Measurements from ENCODE around the gene PER3.

PER3 gene

DNA sequence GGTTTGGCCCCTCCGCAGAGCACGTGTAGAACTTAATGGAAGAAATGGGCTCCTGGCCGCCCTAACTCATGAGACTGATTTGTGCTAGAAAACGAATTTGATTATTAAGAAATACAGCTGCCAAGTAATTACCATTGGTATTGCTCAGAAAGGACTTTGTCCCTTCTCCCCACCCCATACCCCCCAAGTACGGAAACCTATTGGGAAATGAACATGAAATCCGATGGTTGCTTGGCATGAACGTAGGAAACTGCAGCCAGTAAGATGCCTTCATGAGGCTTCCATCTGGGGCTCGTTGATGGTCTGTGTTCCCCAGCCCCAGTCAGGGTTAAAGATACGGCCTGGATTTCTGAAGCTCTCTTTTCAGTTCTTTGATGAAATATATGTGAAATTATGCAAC, 21.4 kb downstream of the PER3 start:
- Histone ChIP-seq H3K36me3 (ENCODE audit: control insufficient read depth, insufficient read depth, low read length) (peaks cover 5% of the 10 kb centered on the region), H3K4me3 (ENCODE audit: extremely low read depth, insufficient read depth, low read length, poor library complexity, severe bottlenecking) (no peak overlapping the region), H3K27ac (ENCODE audit: low read depth, low read length, severe bottlenecking) (no peak overlapping the region), H3K9me3 (ENCODE audit: control insufficient read depth, low read length) (no peaks in the 10 kb centered on the region), H3K4me1 (ENCODE audit: control insufficient read depth, insufficient read depth, low read length, poor library complexity, severe bottlenecking) (no peaks in the 10 kb centered on the region)
- 96% methylated on average over 4 to 5 of the region's 9 CpGs for WGBS, 2 experiments (ENCODE audit: insufficient coverage in 2 of 2)

DNA sequence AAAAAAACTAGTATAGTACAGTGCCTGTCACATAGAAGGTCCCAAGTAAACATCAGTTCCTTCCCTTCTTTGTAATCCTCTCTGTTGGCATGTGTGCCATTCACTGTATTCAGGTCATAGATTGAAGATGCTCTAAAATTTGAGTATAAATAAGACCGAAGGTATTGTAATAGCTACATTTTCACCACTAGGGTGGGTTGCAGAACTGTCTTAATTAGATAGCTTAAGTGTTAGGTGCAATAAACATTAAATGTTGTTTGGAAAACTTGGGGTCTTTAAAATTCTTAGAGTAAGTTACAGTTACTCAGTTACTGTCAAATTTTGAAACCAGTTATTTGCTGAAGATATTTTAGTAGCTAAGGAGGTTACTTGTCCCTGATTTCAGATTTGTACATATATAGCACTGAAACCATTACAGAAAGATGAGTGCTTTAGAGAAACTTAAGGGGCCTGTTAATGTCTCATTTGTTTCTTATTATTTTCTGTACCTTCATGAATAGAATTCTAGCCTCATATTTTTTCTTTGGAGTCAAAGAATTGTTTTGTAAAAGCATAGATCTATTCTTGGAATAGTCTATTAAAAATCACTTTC, 24.3 kb downstream of the PER3 start:
- Histone ChIP-seq H3K4me1 (ENCODE audit: control insufficient read depth, insufficient read depth, low read length, poor library complexity, severe bottlenecking) (no peaks in the 10 kb centered on the region), H3K9me3 (ENCODE audit: control insufficient read depth, low read length) (peaks cover 5% of the 10 kb centered on the region), H3K27ac (ENCODE audit: low read depth, low read length, severe bottlenecking) (no peak overlapping the region), H3K36me3 (ENCODE audit: control insufficient read depth, insufficient read depth, low read length) (peaks cover 17% of the 10 kb centered on the region), H3K4me3 (ENCODE audit: extremely low read depth, insufficient read depth, low read length, poor library complexity, severe bottlenecking) (no peak overlapping the region)
- WGBS, 2 experiments (ENCODE audit: insufficient coverage in 2 of 2) = no CpG with 5 or more reads among the region's 1 CpG

DNA sequence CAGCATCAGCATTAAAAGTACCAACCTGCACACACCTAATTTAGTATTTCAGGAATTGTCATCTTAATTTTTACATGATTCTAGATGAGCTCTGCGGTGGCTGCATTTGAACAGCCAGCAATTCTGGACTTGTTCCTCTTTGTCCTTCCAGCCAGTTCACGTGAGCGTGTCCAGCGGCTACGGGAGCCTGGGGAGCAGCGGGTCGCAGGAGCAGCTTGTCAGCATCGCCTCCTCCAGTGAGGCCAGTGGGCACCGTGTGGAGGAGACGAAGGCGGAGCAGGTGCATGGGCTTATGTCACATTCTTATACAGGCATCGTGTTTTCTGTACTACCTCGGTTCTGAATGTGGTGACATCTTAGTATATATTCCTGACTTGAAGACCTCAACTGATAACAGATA, 25.7 kb downstream of the PER3 start:
- Histone ChIP-seq H3K27ac (ENCODE audit: low read depth, low read length, severe bottlenecking) (no peak overlapping the region), H3K4me3 (ENCODE audit: extremely low read depth, insufficient read depth, low read length, poor library complexity, severe bottlenecking) (no peak overlapping the region), H3K36me3 (ENCODE audit: control insufficient read depth, insufficient read depth, low read length) (peaks cover 12% of the 10 kb centered on the region), H3K9me3 (ENCODE audit: control insufficient read depth, low read length) (peaks cover 14% of the 10 kb centered on the region), H3K4me1 (ENCODE audit: control insufficient read depth, insufficient read depth, low read length, poor library complexity, severe bottlenecking) (no peaks in the 10 kb centered on the region)
- 95 to 96% methylated on average over 12 of the region's 13 CpGs for WGBS, 2 experiments (ENCODE audit: insufficient coverage in 2 of 2)

DNA sequence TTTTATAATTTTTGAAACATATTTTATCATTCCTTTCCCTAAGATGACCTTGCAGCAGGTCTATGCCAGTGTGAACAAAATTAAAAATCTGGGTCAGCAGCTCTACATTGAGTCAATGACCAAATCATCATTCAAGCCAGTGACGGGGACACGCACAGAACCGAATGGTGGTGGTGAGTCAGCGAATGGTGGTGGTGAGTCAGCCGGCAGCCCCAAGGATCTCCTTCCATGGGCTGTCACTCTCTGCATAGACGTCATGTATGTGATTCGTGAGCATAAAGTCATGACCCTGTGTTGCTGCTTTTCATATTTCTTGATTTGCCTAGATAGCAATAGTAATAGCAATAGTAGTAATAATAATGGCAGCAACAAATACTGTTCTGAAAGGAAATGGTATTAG, 26.3 kb downstream of the PER3 start:
- H3K4me3 ChIP-seq (ENCODE audit: extremely low read depth, insufficient read depth, low read length, poor library complexity, severe bottlenecking) = no peak overlapping the region
- H3K4me1 ChIP-seq (ENCODE audit: control insufficient read depth, insufficient read depth, low read length, poor library complexity, severe bottlenecking) = no peaks in the 10 kb centered on the region
- 92 to 93% methylated on average over 7 of the region's 7 CpGs for WGBS, 2 experiments (ENCODE audit: insufficient coverage in 2 of 2)
- H3K27ac ChIP-seq (ENCODE audit: low read depth, low read length, severe bottlenecking) = no peak overlapping the region
- H3K36me3 ChIP-seq (ENCODE audit: control insufficient read depth, insufficient read depth, low read length) = peaks cover 12% of the 10 kb centered on the region
- peaks cover 14% of the 10 kb centered on the region for H3K9me3 ChIP-seq (ENCODE audit: control insufficient read depth, low read length)

DNA sequence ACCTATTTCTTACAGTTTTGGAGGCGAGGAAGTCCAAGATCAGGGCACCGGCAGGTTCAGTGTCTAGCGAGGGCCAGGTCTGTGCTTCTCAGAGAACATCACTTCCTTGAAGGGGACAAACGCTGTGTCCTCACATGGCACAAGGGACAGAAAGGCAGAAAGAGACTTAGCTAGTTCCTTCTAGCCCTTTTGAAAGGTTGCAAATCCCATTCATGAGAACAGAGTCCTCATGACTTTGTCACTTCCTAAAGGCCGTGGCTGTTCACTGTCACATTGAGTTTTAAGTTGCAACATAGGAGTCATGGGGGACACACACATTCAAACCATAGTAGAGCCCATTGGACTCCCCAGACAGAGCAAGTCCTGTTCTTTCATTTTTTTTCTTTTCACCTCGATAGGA, 27.4 kb downstream of the PER3 start:
- Histone ChIP-seq H3K4me1 (ENCODE audit: control insufficient read depth, insufficient read depth, low read length, poor library complexity, severe bottlenecking) (no peaks in the 10 kb centered on the region), H3K9me3 (ENCODE audit: control insufficient read depth, low read length) (peaks cover 14% of the 10 kb centered on the region), H3K27ac (ENCODE audit: low read depth, low read length, severe bottlenecking) (no peak overlapping the region), H3K4me3 (ENCODE audit: extremely low read depth, insufficient read depth, low read length, poor library complexity, severe bottlenecking) (no peak overlapping the region), H3K36me3 (ENCODE audit: control insufficient read depth, insufficient read depth, low read length) (peaks cover 12% of the 10 kb centered on the region)
- 92 to 98% methylated on average over 4 to 5 of the region's 6 CpGs for WGBS, 2 experiments (ENCODE audit: insufficient coverage in 2 of 2)

DNA sequence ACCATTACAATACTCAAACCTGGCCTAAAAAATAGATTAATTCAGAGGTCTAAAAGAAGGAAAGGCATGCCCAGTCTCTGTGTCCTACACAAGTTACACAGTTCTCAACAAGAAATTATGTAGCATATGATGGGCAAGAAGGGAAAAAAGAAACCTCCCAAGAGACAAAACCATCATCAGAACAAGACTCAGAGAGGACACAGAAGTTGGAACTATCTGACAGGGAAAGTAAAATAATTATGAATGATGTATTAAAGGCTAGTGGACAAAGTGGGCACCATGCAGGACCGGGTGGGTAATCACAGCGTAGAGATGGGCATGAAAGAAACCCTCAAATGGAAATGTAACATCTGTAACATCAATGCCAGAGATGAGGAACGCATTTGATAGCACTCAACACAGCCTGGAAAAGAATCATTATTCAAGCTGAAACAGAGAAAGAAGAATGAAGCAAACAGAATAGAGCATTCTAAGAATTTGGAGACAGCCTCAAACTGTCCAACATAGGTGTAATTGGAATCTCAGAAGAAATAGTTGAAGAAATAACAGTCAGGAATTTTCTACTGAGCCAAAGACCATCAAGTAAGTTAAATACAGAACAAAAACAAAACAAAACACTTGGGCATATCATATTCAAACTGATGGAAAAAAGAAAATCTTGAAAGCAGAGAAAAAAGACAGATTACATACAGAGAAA, 29.7 kb downstream of the PER3 start:
- no peak overlapping the region for H3K27ac ChIP-seq (ENCODE audit: low read depth, low read length, severe bottlenecking)
- peaks cover 12% of the 10 kb centered on the region for H3K36me3 ChIP-seq (ENCODE audit: control insufficient read depth, insufficient read depth, low read length)
- H3K9me3 ChIP-seq (ENCODE audit: control insufficient read depth, low read length) = peaks cover 14% of the 10 kb centered on the region
- WGBS, 2 experiments (ENCODE audit: insufficient coverage in 2 of 2) = 60 to 76% methylated on average over 3 of the region's 3 CpGs
- no peaks in the 10 kb centered on the region for H3K4me1 ChIP-seq (ENCODE audit: control insufficient read depth, insufficient read depth, low read length, poor library complexity, severe bottlenecking)
- no peak overlapping the region for H3K4me3 ChIP-seq (ENCODE audit: extremely low read depth, insufficient read depth, low read length, poor library complexity, severe bottlenecking)

DNA sequence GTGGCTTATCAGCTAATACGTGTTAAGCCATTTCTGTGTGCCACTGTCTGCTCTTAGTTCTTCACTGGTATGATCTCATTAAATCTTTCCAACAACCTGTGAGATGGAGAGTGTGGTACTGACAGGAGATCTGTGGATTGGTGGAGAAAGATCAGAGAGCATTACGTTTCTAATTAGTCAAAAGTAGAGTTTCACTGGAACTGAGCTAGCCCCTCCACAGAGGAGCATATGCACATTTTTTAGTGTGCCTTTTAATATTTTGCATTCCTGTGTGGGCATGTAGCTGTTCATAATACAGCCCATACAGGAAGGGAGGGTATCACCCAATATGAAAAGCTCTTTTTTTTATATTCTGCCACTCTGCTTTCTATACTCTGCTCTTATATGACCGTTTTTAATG, 37.2 kb downstream of the PER3 start:
- WGBS, 2 experiments (ENCODE audit: insufficient coverage in 2 of 2) = 83 to 100% methylated on average over 1 of the region's 3 CpGs
- Histone ChIP-seq H3K36me3 (ENCODE audit: control insufficient read depth, insufficient read depth, low read length) (no peaks in the 10 kb centered on the region), H3K4me3 (ENCODE audit: extremely low read depth, insufficient read depth, low read length, poor library complexity, severe bottlenecking) (no peak overlapping the region), H3K9me3 (ENCODE audit: control insufficient read depth, low read length) (no peaks in the 10 kb centered on the region), H3K27ac (ENCODE audit: low read depth, low read length, severe bottlenecking) (no peak overlapping the region), H3K4me1 (ENCODE audit: control insufficient read depth, insufficient read depth, low read length, poor library complexity, severe bottlenecking) (no peaks in the 10 kb centered on the region)

DNA sequence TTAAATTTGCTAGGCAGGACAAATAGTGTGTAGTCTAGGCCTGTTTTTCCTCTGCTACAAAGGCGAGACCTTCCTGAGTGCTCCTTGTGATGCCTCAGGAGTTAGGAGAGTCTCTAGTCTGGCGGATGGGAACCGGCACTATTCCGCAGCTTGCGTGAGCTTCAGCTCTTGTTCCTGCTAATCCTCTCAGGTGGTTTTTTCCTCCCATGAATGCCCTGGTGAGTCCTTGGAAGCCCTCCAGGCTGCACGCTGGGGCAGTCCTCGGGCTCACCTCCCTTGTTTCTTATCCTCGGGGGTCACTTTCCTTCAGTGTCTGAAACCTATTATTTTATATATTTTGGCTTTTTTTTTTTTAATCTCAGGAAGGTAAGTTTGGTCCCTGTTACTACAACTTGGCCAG, 40.6 kb downstream of the PER3 start:
- H3K27ac ChIP-seq (ENCODE audit: low read depth, low read length, severe bottlenecking) = no peak overlapping the region
- H3K36me3 ChIP-seq (ENCODE audit: control insufficient read depth, insufficient read depth, low read length) = no peaks in the 10 kb centered on the region
- no peaks in the 10 kb centered on the region for H3K9me3 ChIP-seq (ENCODE audit: control insufficient read depth, low read length)
- no peak overlapping the region for H3K4me3 ChIP-seq (ENCODE audit: extremely low read depth, insufficient read depth, low read length, poor library complexity, severe bottlenecking)
- H3K4me1 ChIP-seq (ENCODE audit: control insufficient read depth, insufficient read depth, low read length, poor library complexity, severe bottlenecking) = no peaks in the 10 kb centered on the region
- WGBS, 2 experiments (ENCODE audit: insufficient coverage in 2 of 2) = 90 to 93% methylated on average over 5 of the region's 8 CpGs

DNA sequence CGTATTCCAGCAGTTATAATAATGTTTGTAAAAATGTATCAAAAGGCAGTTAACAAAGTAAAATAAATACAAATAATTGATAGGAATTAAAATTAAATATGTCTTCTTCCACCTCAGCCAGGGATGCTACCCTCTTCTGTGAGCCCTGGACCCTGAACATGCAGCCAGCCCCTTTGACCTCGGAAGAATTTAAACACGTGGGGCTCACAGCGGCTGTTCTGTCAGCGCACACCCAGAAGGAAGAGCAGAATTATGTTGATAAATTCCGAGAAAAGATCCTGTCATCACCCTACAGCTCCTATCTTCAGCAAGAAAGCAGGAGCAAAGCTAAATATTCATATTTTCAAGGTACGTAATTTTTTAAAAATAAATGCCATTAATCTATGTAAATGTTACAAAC, 42.3 kb downstream of the PER3 start:
- Histone ChIP-seq H3K36me3 (ENCODE audit: control insufficient read depth, insufficient read depth, low read length) (no peaks in the 10 kb centered on the region), H3K27ac (ENCODE audit: low read depth, low read length, severe bottlenecking) (no peak overlapping the region), H3K9me3 (ENCODE audit: control insufficient read depth, low read length) (no peaks in the 10 kb centered on the region), H3K4me3 (ENCODE audit: extremely low read depth, insufficient read depth, low read length, poor library complexity, severe bottlenecking) (no peak overlapping the region), H3K4me1 (ENCODE audit: control insufficient read depth, insufficient read depth, low read length, poor library complexity, severe bottlenecking) (no peaks in the 10 kb centered on the region)
- WGBS, 2 experiments (ENCODE audit: insufficient coverage in 2 of 2) = no CpG with 5 or more reads among the region's 7 CpGs

DNA sequence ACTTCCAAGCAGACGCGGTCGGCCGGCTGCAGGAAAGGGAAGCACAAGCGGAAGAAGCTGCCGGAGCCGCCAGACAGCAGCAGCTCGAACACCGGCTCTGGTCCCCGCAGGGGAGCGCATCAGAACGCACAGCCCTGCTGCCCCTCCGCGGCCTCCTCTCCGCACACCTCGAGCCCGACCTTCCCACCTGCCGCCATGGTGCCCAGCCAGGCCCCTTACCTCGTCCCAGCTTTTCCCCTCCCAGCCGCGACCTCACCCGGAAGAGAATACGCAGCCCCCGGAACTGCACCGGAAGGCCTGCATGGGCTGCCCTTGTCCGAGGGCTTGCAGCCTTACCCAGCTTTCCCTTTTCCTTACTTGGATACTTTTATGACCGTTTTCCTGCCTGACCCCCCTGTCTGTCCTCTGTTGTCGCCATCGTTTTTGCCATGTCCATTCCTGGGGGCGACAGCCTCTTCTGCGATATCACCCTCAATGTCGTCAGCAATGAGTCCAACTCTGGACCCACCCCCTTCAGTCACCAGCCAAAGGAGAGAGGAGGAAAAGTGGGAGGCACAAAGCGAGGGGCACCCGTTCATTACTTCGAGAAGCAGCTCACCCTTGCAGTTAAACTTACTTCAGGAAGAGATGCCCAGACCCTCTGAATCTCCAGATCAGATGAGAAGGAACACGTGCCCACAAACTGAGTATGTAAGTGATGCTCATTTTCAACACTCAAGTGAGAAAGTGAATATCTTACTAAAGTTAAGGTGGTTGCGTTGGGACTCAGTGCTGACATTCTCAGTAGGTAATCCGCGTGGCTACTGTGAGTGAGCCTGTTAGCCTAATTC, 43.2 kb downstream of the PER3 start:
- Histone ChIP-seq H3K9me3 (ENCODE audit: control insufficient read depth, low read length) (no peaks in the 10 kb centered on the region), H3K27ac (ENCODE audit: low read depth, low read length, severe bottlenecking) (no peak overlapping the region), H3K4me1 (ENCODE audit: control insufficient read depth, insufficient read depth, low read length, poor library complexity, severe bottlenecking) (no peaks in the 10 kb centered on the region), H3K4me3 (ENCODE audit: extremely low read depth, insufficient read depth, low read length, poor library complexity, severe bottlenecking) (no peak overlapping the region), H3K36me3 (ENCODE audit: control insufficient read depth, insufficient read depth, low read length) (no peaks in the 10 kb centered on the region)
- WGBS, 2 experiments (ENCODE audit: insufficient coverage in 2 of 2) = 93% methylated on average over 28 to 36 of the region's 39 CpGs

DNA sequence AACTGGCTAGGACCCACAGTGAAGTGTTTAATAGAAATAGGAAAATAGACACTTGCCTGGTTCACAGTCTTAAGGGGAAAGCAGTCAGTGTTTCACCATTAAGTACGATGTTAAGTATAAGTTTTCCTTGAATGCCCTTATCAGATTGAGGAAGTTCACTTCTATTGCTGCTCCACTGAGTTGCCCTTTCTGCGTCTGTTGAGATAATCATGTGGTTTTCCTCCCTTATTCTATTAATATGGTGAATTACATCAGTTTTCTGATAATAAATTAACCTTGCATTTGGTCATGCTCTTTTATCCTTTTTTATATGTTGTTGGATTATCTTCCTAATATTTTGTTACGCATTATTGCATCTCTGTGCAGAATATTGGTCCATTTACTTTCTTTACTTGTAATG, 47.4 kb downstream of the PER3 start:
- H3K9me3 ChIP-seq (ENCODE audit: control insufficient read depth, low read length) = no peaks in the 10 kb centered on the region
- H3K4me1 ChIP-seq (ENCODE audit: control insufficient read depth, insufficient read depth, low read length, poor library complexity, severe bottlenecking) = no peaks in the 10 kb centered on the region
- 86 to 100% methylated on average over 1 of the region's 3 CpGs for WGBS, 2 experiments (ENCODE audit: insufficient coverage in 2 of 2)
- no peak overlapping the region for H3K4me3 ChIP-seq (ENCODE audit: extremely low read depth, insufficient read depth, low read length, poor library complexity, severe bottlenecking)
- no peak overlapping the region for H3K27ac ChIP-seq (ENCODE audit: low read depth, low read length, severe bottlenecking)
- H3K36me3 ChIP-seq (ENCODE audit: control insufficient read depth, insufficient read depth, low read length) = no peaks in the 10 kb centered on the region
